NCI-H446 treated with DMSO at 0.1 percent for 48 hours (cell line): ENCODE data around the gene RPS6KA1.

ENCODE experiments used
- DNase-seq: peaks from one replicate; lab custom pipeline; 2025; lab: John Stamatoyannopoulos, UW

The RPS6KA1 gene

DNA sequence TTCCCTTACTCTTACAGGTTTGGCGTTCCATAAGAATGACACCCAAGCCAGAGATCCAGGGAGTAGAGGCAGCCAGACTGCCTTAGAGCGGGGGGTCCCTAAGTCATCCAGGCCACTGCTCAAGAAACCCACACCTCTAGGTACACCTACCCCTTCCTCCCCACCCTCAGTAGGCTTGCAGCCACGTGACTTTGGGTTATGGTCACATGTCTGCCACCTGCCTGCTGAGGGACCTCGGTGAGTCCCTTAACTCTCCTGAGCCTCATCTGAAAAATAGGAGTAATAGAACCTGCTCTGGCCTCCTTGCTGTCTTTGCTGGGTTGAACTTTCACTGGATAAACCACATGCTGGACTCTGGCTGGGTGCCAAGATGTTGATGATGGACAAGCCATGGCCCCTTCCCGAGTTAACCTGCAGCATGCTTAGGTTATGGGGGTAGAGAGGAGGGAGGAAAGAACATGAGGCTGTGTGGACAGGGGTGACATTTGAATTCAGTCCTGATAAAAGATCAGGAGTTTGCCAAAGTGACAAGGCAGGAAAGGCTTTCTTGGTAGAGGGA, 4.5 kb downstream of the RPS6KA1 start:
- DNase-seq, result no peak

DNA sequence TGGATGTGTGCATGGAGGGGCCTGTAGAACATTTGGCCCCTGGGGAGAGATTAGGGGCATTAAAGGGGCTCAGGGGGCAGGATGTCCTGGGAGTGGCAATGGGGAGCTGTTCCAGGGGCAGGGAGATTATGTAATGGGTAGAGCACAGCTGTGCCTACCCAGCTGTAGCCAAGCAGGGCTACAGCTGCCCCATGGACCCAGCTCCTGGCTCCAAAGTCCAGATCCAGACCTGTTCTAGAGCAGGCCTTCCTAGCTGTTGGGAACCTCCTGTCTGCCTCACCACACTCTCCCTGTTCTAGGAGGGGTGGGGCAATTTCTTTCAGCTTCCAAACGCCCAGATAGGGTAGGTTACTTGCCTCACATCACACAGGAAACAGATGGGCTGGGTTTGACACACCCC, 5.6 kb downstream of the RPS6KA1 start:
- DNase-seq, result no peak

DNA sequence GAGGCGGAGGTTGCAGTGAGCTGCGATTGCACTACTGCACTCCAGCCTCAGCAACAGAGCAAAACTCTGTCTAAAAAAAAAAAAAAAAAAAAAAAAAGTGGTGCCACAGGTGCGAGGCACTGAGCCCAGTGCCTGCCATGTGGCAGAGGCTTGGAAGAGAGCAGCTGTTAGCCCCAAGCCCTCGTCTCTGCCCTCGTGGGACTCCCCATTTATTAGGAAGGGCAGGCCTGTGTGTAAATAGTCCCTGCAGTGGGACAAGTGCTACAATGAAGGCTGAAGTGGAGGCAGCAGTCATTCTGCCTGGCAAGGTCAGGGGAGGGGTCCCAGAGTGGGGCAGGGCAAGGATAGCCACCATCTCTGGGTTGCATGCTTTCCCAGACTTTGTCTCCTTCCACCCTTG, 6.5 kb downstream of the RPS6KA1 start:
- DNase-seq, result no peak

DNA sequence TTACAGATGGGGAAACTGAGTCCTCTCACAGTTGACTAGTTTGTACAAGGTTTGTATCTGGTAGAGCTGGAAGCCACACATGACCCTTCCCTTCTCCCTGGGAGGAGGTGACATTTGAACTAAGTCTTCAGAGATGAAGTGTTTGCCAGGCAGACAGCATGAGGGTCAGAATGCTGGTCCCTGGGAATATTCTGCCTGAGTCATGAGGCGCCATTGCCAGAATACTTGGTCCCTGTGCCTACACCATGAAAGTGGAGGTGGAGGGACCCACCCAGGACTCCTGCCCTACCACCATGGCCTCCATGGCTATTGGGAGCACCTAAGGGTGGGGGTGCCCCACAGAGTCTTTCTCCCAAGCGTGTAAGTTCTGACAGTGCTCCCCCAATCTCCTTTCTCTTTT, 7.0 kb downstream of the RPS6KA1 start:
- DNase-seq, result no peak

DNA sequence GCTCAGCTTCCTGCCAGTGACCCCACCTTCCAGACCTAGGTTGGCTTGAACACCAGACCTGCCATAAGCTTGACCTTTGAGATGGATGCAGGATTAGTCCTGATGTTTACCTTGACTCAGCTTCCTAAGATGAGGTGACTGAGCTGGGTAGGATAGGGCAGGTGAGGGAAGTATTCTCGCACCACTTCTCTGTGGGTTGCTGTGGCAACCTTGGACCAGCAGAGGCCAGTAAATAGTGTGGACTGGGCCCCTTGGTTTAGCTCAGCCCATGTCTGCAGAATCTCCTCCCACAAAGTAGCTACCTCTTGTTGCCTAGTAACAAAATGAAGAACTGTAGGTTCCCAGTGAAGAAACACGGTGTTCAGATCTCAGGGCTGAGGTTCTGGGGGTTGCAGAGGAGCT, 8.4 kb downstream of the RPS6KA1 start:
- no peak for DNase-seq

DNA sequence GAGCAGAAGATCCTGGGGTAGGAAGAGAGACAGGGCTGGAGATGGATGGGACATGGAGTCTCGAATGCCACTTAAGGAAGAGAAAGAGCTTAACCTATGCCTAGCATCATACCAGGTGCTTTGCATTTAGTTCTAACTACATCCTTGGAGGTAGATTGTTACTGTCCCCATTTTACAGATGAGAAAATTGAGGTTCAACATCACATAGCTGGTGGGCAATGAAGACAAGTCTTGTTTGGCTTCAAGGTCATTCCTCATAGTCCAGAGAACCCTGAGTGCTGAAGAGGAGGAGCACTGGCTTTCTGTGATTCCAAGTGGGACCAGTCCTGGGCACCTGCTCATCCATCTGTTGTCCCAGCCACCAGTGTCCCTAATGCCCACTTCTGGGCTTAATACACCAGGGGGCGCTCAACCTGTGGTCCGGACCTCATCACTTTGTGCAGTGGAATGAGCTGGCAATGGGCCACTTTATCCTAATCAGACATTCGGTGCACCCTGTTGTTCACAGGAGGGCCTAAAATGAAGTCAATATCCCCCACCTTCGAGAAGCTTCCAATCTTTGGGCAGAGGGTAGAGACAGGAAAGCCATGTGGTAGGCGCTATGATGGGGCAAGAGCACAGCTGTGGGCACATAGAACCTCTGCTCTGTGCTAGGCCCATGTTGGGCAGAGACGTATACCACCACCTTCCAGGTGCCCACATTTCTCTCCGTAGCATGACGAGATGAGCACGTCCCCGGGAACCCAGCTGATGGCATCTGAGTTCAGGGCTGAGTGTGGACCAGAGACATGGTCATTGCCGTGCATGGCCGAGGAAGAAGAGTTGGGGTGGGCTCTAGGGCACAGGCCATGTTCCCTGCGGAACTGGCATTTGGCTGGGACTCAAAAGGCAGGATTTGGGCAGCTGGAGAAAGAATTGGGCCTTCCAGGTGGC, 9.2 kb downstream of the RPS6KA1 start:
- no peak for DNase-seq

DNA sequence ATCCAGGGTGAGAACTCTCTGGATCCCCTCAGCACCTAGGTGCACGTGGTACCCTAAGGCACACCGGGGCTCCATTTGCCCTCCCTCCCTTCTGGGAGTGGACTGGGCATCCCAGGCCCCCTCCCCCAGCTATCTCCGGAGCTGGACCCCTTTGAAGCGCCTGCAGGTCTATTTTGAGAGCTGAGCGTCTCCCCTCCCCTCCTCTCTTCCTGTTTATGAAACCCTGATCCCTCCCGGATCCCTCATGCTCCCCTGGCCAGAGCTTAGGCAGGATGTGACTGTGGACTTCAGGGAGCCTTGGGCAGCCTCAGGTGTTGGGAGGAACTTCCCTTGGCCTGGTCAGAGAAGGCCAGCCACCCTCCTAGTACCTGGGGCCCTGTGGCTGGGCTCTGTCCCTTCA, 10.2 kb downstream of the RPS6KA1 start:
- DNase-seq, result no peak

DNA sequence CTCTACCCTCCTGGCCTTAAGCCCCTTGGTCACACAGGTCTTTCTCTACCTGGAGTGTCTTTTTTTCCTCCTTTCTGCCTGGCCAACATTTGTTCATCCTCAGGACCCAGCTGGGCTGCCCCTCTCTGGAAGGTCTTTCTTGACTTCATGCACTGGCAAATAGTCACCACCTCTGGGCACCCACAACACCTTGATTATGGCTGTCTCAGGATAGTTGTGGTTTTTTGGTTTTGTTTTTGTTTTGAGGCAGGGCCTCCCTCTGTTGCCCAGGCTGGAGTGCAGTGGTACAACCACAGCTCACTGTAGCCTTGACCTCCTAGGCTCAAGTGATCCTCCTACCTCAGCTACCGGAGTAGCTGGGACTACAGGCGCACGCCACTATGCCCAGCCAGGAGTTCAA, 10.8 kb downstream of the RPS6KA1 start:
- DNase-seq, result no peak

DNA sequence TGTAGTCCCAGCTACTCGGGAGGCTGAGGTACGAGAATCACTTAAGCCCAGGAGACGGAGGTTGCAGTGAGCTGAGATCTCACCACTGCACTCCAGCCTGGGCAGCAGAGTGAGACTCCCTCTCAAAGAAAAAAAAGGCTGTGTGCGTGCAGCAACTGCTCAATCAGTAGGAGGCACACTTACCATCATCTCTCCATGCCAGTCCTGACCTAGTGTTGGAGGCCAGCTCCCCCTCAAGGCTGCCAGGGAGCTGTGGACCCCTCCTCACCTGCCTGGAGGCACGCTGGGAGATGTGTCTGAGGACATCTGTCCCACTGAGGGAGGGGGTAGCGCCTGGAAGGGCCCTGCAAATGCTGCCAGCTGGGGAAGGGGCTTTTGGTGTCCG, 11.9 kb downstream of the RPS6KA1 start:
- DNase-seq, result no peak

DNA sequence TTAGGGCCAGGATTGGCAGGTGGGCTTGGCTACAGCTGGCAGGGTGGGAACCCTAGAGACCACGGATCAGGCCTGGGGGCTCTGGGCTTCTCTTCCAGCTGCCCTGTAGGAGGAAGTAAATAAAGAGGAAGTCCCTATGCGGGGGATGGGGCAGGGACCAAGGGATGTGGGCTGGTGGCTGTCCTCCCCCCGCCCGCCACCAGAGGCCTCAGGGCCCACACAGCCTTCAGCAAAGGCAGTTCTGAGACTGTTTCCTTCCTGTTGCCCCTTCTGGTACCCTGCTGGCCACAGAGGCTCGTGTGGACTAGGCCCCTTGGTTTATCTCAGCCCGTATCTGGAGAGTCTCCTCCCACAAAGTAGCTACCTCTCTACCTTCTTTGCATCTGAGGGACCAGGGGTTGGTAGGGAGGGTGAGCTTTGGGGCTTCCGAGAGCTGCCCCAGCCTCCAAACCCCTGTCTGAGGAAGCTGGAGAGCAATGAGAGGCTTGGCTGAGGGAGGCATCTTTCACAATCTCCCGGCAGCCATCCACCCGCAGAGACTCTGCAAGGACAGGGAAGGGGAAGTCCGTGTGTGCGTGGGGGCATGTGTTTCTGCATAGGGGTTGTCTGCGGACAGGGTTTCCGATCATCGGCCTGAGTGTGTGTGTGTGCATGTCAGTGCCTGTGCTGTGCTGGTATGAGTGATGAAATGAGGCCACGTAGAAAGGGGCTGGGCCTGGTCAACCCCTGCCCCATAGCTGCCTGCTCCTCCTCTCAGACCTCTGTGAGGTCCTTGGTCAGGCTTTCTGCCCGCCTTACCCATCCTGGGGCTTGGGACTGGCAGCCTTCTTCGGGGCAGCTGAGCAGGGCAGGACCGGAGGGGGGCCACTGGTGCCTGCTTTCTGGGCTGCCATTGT, 12.5 kb downstream of the RPS6KA1 start:
- DNase-seq, result no peak

DNA sequence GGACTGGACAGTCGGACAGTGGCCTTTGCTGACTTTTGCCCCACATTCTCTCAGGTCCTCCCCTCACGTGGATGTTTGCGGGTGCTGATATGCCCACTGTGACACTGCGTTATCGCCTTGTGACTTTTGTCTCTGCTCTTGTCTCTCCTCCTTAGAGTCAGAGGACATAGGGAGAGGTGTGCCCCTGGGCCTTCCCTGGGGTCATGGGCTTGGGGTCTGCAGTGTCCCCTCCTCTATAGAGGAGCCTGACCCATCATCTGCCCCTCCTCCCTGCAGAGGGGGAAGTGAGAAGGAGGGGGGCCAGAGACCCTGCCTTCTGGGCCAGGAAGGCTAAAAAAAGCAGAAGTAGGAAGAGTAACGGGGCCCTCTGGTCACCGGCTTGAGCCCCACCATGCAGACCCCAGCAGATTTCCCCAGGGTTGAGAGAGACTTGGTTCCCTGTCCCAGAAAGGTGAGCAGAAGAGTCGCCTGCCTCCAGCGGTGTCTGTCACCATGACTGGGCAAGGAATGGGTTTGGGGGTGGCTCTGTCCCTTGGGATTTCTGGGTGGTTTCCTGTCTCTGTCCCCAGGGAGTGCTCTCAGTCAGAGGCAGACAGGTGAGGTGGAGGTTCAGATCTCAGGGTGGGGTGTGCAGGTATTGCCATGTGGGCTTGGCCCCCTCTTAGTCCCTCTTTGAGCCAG, 13.3 kb downstream of the RPS6KA1 start:
- DNase-seq, result no peak

DNA sequence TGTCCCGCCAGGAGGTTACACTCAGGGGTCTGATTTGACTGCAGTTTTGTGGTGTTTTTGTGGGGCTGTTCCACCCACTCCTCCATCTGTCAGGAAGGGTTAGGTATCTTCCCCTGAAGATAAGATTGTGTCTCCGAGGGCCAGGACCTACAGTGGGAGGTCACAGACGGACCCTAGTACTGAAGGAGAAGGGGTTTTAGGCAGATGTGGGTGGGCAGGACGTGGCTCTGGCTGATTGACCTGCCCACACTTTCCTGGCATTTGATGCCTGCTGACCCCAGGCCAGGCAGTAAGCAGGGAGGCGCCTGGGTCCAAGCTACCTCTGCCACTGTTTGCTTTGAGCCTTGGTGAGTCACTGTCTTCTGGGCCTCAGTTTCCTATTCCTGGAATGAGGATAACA, 13.9 kb downstream of the RPS6KA1 start:
- no peak for DNase-seq

DNA sequence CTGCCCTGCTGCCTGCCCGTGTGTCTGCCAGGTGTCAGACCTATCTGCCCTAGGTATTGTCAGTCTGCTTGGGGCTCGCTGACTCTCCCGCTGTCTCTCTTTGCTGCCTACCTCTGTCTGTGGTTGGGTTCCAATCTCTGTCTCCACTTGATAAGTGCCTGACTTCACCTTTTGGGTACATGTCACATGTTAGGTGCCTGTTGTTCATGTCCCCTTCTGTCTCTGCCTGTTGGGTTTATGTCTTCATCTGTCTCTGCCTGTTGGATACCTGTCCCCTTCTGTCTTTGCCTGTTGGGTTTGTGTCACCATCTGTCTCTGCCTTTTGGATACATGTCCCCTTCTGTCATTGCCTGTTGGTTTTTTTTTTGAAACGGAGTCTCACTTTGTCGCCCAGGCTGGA, 14.6 kb downstream of the RPS6KA1 start:
- DNase-seq, result no peak

DNA sequence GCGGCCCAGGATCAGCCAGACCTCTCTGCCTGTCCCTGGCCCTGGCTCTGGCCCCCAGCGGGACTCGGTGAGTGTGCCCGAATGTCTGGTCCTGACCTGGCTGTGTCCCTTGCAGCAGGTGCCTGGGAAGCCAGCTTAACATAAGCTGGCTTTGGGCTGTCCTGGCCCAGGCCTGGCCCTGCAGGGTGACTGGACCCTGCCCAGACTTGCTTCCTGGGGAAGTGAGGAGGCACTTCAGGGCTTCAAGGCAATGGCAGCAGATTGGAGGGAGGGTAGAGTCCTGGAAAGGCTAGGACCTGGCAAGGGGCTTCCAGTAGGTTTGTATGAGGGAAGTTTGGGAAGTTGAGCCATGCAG, 16.4 kb downstream of the RPS6KA1 start:
- no peak for DNase-seq

DNA sequence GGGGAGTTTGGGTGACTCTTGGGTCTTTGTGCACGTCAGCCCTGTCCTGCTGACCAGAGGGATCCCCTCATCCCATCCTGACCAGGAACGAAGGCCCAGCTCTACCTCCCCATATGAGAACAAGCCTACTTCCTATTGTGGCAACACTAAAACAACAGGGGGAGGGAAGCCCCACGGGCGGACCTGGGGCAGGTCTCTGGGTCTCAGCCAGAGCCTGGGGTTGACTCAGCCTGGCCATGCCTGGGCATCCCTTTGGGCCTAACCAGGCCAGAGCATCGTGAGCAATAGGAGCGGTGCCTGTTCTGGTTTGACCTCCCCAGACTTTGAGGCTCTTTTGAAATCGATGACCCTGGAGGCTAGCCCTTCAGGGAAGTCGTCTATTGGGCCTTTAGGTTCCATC, 16.8 kb downstream of the RPS6KA1 start:
- no peak for DNase-seq

DNA sequence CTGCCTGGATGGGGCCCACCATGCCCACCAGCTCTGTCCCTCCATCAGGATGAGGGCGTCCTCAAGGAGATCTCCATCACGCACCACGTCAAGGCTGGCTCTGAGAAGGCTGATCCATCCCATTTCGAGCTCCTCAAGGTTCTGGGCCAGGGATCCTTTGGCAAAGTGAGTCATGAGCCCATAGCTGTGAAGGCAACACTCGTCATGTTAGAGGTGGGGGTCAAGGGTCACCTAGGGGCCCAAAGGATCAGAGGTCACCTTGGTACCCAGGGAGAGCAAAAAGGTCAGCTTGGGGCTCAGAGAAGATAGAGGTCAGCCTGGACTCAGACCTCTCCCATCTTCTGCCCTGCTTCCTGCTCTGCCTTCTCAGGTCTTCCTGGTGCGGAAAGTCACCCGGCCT, 17.3 kb downstream of the RPS6KA1 start:
- DNase-seq, result no peak

DNA sequence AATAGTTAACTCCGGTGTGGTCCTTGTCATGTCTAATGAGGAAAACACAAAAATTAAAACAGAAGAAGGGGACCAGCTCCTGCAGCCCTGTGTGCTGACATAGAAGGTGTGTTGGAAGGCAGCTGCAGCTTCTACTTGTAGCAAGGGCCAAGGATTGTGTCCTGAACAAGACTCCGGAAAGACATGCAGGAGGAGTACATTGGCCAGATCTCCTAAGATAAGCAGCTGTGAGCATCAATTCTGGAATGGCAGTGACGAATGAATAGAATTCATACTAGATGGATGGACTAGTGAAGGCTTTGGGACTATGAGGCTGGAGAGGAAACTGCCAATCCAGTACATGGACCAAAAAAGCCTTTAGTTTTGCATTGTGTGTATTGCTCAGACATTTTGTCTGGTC, 19.3 kb downstream of the RPS6KA1 start:
- DNase-seq, result no peak

DNA sequence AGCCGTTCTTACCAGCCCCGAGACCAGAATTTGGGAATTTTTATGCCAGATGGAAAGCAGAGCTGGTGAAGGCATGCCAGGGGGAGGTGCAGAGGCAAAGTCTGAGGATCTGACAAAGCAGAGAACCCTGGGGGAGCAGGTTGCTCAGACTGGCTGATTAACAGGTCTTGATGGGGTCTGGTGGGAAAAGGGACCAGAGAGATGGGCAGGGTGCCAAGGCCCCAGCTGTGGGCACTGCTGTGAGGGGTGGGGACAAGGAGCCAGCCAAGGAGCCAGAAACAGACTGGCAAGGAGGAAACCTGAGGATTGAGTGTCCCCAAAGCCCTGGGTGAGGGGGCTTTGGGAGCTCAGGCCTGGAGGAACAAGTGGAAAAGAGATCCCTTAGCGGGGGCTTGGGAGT, 21.4 kb downstream of the RPS6KA1 start:
- DNase-seq, result no peak

DNA sequence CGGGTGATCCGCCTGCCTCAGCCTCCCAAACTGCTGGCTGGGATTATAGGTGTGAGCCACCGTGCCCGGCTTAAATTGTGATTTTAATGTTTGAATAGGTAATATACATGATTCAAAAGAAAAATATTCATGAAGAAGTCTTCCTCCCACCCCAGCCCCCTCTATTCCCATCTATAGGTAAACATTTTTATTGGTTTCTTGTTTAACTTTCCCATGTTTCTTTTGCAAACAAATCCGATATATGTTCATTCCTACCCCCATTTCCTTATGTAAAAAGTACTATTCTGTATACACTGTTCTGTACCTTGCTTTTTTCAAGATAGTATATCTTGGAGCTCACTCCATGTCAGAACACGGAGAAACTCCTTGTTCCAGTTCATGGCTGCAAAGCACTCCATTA, 23.2 kb downstream of the RPS6KA1 start:
- DNase-seq, result no peak

DNA sequence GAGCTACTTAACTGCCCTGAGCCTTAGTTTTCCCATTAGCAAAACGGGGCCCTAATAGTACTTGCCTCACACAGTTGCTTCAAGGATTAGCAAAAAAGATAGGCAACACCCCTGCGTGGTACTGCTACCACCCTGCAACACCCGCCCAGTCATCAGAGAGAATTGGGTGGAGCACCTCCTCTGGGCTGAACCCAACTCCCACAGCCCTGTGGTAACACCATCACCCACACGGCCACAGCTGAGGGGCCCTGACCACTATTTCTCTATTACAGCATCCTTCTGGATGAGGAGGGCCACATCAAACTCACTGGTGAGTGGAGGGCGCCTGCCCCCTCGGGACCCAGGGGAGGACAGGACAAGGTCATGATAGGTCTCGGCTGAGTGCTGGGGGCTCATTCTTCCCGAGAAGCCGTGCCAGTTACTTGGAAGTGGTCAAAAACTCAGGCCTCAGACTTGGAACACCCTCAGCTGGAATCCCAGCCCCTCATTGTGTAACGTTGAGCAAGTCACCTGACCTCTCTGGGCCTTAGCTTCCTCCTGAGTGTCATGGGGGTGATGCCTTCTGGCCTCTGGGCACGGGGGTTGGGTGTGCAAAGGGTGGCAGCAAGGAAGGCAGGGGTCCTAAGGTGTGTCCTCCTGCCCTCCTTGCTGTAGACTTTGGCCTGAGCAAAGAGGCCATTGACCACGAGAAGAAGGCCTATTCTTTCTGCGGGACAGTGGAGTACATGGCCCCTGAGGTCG, 24.6 kb downstream of the RPS6KA1 start:
- no peak for DNase-seq

DNA sequence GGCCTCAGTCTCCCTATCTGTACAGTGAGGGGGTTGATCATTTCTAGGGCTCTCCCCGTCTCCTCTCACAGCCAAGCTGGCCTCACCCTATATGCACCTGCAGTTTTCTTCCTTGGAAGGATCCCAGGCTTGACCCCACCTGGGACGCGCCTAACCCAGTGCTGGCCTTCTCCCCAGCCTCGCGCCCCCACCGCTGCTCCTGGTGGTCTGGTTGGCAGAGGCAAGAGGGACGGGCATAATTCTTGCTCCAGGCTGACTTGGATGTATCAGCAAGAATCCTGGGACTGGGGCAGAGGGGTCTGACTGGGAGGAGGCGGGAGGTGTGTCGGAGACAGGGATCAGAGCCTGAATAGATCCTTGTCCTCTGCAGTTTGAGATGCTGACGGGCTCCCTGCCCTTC, 25.2 kb downstream of the RPS6KA1 start:
- no peak for DNase-seq

DNA sequence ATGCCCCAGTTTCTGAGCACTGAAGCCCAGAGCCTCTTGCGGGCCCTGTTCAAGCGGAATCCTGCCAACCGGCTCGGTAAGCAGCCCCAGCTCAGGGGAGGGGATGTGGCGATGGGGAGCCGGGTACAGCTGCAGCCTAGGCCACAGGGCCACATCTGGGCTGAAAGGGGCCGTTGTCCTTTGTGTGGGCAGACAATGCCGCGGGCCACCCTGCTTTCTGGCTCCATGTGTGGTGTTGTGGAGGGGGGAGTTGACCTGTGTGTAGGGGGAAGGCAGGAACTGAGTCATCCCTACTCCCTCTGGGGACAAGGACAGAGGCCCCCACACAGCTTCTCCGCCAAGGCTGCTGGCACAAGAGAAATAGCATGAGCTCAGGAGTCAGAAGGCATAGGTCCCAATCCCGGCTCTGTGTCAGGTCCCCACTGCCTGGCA, 26.0 kb downstream of the RPS6KA1 start:
- DNase-seq, result no peak
